H1 (cell line): ENCODE results near the gene HFM1. TPM values are rescaled to one million over a fixed set of nuclear protein-coding genes. Genes with fewer than 3 reads are reported as not detected.

Experiments used
- CBX5 ChIP-seq: fragments of 300-800, 300-1000 bp; sonication (generic); IDR thresholded peaks from 2 replicates; pipeline ENCODE4 v1.7.1; 2016; ENCODE audit warnings: antibody characterized with exemption, low read length, low read depth
- polyA plus RNA-seq, 7 experiments: library from polyadenylated mRNA; depleted of rRNA in 3 of 7; stranded (reverse) in 5 of 7; unstranded in 2 of 7; fragments of >200 nt in 5 of 7; fragments of 200-250 nt in 2 of 7; gene quantifications; 1 replicate in 5 of 7; 2 replicates in 1 of 7; 4 replicates in 1 of 7; pipeline versions ENCODE4 v1.2.1 to v1.2.3, GENCODE V29; 2011 to 2013; ENCODE audit warnings: missing spikeins in 2 of 7, mixed read lengths in 2 of 7
- total RNA-seq: library from RNA; stranded (reverse); fragmentation: NEBNext Ultra II Directional; extraction: Animal tissue kit (Norgen Biotek cat#: 25700); gene quantifications from 2 replicates; pipeline ENCODE4 v1.2.1, GENCODE V29; 2021

The HFM1 gene
- total and polyA plus RNA-seq, 2 of the 8 experiments (the other 6 are each of a cell fraction or from before 2014, with no cell fraction given): 0.23 to 1.2 TPM

- TF ChIP-seq CBX5: no peak
These were observed 130.8 kb downstream of the HFM1 start (continued) for GRCh38 chr1:91273875-91274274.
